Iris pigment epithelial cell (primary cell): ENCODE measurements around the gene PDK2.

Experiments used
- DNase-seq: peaks from one replicate; pipeline ENCODE4 v3.0.0-alpha.2; 2011; ENCODE audit warnings: low read depth

Gene PDK2

DNA sequence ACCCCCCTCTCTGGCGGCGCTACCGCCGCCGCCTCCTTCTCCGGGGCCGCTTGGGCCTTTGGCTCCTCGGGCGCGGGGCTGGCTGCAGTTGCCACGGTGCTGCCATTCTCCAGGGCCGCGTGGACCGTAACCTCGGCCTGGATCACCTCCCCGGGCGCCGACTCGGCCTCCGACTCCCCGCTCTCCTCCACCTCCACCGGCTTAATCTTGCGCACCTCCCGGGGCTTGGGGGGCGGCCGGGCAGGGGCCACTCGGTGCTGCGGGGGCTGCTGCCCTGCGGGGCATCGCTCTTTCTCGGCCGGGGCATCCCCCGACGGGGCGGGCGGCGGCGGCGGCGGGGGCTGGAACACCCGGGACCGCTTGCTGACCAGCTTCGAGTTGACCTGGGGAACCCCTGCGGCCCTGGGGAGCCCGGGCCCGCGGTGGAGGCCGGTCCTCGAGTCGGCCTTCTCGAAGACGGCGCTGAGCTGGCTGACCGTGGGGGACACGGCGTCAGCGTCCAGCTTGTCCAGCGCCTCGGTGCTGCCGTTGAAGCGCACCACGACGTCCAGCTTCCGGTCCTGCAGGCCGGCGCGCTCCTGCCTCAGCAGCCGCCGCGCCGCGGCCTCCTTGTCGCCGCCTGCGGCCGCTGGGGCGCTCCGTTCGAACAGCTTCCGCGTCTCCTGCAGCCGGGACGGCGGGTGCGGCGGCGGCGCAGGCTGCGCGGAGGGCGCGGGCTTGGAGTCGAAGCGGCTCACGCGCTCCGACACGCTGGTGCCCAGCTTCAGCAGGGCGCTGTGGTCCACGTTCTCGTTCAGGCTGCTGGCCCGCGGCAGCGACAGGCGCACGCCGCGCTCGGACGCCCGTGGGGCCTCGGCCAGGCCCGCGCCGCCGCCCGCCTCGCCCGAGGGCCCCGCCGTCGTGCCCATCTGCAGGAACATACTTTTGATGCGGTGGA is 54.5 kb downstream of the PDK2 start:
- peak; percentile 69 for DNase-seq

DNA sequence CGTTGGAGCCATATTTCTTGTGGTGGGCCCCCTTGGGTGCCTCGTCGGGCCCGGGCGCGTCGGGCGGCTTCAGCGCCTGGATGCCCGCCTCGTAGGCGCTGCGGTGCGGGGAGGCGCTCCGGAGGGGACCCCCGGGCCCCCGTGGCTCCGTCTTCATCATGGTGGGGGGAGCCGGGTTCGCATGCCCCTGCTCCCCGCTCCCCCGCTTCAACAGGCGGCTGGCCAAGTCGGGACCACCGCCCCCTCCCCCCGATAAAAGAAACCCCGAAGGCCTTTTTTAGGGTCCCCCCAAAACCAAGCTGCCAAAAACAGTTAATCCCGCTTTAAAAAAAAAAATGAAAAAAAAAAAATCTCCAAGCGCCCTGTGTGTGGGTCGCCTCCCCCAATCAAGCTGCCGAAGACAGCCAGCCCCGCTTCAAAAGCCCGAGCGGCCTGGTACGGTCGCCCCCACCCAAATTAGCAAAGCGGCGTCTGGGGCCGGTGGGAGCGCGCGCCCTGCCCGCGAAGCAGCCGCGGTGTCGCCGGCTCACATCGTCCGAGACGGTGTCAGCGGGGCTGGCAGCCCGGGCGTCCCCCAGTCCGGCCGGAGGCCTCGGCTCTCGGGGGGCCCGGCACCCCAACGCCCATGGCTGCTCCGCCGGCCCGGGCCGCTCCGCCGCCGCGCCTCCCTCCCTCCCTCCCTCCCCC is 55.3 kb downstream of the PDK2 start, which contains the start of gene PPP1R9B:
Gene PPP1R9B (minus strand): TSS at position 324 of the 687 bp plus-strand sequence. CDS start 164 bp downstream, at position 160.
- no peak for DNase-seq

DNA sequence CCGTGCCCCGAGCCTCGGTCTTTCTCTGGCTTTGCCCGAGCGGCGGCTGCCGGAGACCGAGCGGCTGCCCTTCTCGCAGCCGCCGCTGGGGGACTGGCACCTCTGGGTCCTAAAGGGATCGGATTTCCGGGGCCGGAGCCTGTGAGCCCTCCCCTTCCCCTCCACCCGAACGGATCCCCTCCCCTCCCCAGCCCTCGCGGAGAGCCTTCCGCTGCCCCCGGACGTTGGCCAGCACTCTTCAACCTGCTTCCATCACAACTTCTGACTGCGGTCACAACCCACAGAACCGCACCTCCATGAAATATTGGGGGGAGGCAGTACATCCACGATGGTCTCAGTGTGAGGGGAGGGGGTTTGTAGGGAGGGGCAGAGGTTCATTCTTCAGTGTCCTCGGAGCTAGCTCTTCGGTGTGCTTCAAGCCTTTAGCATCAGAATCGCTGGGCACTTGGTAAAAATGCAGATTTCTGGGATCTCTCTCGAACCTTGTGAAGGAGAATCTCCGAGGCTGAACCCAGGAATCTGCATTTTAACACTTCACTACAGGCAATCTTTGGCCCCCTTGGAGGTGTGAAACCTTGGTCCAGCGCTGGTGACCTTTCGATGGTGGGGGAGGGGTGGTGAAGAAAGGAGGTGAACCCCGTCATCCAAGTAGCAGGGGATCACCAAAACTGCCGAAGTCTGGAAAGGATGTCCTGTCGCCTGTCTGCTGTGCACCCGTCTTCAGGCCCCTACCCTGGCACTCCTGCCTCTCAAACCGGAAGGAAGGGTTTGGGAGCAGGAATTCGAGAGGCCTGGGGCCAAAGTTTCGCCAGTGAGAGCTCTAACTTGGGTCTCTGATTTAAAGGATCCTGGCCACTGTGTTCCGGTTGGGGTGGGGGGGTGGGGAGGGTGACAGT is 56.1 kb downstream of the PDK2 start:
- peak; percentile 92 for DNase-seq

DNA sequence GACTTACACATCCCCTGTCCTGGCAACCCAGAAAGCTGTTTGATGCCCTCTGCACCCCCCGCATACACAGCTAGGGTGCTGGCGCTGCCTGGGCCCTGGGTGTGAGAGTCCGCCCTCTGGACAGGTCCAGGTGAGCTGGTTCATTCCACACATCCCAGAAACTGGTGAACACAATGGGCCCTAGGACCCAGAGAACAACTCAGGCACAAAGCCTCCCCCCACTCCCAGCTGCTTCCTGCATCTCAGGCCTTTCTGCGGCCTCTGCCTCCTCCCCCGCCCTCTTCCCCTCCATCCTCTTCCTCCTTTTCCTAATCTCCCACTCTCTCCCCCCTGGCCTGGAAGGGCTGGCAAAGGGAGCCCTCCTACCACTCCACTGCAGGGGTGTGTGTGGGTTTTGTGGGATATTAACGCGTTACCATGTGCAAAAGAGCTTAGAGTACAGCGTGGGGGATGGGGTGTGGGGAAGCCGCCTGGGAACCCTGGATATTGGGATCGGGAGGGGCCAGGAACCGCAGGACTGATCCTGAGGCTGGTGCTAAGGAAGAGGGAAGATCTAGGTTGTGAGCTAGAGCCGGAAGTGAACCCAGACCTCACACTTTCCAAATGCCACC is 56.9 kb downstream of the PDK2 start:
- DNase-seq: peak; percentile 86

DNA sequence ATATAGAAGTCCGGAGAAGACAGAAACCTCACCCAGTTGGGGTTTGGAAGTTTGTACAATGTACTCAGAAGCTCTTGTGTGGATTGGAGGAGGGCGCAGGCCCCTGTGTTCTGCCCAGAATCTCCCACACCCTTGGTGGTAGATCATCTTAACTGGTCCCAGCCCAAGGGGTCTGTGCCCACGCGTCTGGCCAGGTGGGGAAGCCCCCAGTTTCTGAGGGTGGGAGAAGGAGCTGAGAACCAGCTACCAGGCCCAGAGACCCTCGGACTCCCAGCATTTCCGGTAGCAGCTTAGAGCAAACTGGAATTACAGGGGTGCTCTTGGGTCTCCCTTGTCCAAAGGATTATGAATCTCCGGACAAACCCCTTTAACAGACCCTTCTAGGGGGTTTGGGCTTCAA is 57.6 kb downstream of the PDK2 start:
- no peak for DNase-seq

DNA sequence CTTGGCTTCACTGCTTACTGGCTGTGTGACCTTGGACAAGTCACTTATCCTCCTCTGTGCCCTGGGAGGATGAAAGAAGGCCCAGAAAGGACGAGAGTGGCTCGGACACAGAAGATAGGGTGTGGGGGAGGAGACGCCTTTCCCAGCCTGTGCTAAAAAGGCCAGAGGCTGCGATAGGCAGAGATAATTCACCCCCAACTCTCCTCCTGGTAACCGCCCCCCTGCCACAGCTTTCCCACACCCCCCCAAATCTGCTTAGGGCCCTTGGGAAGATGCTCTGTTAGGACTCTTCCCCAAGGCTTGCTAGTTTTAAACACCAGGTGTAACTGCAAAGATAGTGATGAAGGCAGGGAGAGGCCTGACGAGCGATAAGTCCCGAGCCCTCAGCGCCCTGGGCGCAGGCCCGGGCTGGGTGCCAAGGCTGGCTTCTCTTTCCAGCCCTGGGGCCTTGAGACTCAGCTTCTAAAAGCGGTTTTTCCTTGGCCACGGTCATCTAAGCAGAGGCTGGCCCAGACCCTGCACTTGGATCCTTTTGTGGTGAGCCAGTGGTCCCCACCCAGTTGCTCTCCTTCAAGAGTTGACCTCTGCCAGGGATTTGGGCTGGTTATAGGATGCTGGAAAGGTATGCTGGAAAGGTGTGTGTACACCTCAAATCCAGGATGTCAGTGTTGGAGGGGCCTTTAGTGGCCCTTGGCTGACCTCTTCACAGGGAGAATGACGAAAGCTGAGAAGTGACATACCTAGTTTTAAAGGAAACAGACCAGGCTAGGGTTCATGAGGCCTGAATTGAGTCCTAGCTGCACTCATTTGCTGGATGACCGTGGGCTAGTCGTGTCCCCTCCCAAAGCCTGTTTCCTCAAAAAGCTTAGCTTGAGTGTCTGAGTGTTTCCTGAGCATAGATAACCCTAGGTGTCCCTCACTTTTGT is 58.8 kb downstream of the PDK2 start:
- no peak for DNase-seq

DNA sequence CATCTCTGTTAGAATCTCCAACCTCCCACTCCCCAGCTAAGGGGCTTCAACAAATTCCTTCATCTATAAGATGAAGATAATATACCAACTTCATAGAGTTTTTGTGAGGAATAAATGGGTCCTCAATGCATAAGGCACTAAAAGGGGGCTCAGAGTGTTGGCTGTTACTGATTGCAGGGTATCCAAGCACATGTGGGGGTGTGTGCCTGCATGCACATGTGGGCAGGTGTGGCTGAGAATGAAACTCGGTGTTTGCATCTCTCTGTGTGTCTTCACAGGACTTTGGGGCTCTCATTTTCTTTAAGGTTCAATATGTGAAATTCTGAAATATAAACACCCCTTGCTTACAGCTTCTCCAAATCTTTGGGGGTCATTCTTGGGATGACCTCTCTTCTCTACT is 59.5 kb downstream of the PDK2 start:
- no peak for DNase-seq

DNA sequence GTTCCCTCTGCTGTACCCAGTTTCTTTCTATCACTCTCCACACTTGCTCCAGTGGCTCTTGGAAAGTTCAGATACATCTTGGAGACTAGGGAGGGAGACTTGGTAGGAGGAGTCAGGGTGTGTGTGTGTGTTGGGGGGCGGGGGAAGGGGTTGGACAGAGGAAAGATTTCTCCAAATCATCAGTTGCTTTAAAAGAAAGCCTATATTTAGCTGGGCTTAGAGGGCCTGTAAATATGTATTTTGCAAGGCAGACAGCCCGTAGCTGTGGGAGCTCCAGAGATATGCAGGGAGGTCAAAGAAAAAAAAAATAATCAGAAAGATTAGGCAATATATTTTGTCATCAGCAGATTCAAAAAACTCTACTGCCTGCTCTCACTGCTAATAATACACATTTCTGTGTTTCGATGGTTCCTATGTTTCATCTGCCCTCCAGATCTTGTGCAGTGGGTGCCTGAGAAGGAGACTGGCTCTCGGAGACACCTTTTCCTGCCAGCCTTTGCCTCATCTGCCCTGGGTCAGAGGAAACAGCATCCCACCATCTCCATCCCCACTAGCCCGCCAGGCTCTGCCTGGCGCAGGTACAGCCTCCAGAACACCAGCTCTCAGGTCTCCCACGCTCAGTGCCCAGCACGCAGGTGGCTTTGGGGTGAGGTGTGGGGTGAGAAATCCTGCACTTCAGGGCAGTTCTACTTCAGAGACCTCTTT is 60.1 kb downstream of the PDK2 start:
- DNase-seq: peak; percentile 75

DNA sequence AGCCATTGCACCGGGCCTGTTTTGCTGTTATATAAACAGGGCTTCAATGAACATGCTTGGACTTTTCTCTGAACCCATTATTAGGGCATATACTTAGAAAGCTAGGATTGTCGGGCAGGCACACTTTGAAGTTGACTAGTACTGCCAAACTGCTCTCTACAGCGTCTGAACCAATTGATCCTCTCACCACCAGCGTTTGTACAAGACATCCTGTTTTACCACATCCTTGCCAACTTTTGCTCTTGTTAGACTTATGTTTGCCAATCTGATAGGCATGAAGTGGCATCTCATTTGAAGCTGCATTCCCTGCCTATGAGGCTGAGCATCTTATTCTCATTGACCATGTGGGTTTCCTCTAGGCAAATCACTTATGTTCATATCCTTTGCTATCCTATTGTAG is 62.7 kb downstream of the PDK2 start:
- DNase-seq: no peak

DNA sequence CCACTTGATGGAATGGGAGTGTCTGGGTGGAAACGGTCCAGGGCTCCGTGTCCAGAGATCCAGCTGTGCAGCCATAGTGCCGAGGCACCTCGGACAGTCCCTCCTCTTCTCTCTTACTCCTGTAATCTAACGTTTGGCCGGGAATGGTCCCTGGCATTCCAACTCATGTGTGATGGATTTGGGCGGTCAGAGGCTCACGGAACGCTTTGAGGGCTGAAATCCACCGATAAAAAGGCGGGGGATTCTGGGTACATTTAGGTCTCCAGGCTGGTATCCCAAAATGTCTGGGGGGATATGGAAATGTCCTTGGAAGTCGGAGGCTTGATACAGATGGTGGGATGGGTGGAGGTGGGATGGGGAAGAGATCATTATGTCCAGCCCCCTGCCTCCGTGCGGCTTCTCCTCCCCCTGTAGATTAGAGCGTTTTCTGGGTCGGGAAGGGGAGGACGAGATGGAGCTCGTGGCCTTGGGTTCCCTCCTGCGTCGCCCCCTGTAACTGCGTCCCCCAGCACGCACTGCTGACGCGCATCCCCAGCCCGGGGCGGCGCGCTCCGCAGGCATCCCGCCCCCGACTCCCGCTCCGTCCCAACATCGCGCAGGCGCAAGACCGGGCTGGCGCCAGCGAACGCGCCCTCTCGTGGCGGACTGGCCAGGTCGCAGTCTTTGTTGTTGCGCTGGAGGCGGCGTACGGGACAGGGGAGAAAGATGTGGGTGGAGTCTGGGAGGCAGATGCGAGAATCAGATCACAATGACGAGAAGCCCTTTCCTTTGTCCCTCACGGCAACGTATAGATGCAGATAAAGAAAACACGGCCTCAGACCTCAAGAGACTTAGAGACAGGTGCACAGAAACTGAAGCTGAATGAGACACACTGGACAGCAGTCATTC is 66.1 kb downstream of the PDK2 start:
- DNase-seq: peak; percentile 82
